HepG2 (cell line): Measurements from ENCODE around the gene CCDC177. TPM values are rescaled to one million over a fixed set of nuclear protein-coding genes. Genes with fewer than 3 reads are reported as not detected.

Experiments
- FOXA1 ChIP-seq, 2 experiments: fragments of 450-650 bp in 1 of 2; sonication (generic) in 1 of 2; formaldehyde crosslinking in 1 of 2; IDR thresholded peaks; 2 replicates each; pipeline versions ENCODE4 v1.4.0 to v1.6.1; 2016 to 2020; ENCODE audit warnings: missing genetic modification reagents in 1 of 2
- GABPA ChIP-seq, 2 experiments: IDR thresholded peaks; 2 replicates each; pipeline ENCODE4 v1.6.1; 2011 to 2016; ENCODE audit warnings: low read depth in 2 of 2, low read length in 1 of 2, missing biosample characterization in 1 of 2, missing genetic modification characterization in 1 of 2
- HOXA3 ChIP-seq: sonication (generic); formaldehyde crosslinking; IDR thresholded peaks from 2 replicates; pipeline ENCODE4 v1.5.0; 2020; ENCODE audit warnings: missing genetic modification reagents
- ZMYM3 ChIP-seq: sonication (generic); formaldehyde crosslinking; IDR thresholded peaks from 2 replicates; pipeline ENCODE4 v1.5.1; 2020; ENCODE audit warnings: mild to moderate bottlenecking, missing genetic modification reagents
- ZNF570 ChIP-seq: sonication (generic); formaldehyde crosslinking; IDR thresholded peaks from 2 replicates; pipeline ENCODE4 v1.4.0; 2020; ENCODE audit warnings: mild to moderate bottlenecking, missing genetic modification reagents, borderline replicate concordance
- ZNF616 ChIP-seq: sonication (generic); formaldehyde crosslinking; IDR thresholded peaks from 2 replicates; pipeline ENCODE4 v1.5.0; 2020; ENCODE audit warnings: low read depth, mild to moderate bottlenecking, missing genetic modification reagents
- polyA plus RNA-seq, 8 experiments: library from polyadenylated mRNA; depleted of rRNA in 3 of 8; stranded (reverse) in 7 of 8; unstranded in 1 of 8; fragments of >200 nt; fragmentation: Illumina TruSeq in 4 of 8; extraction: Trizol in 4 of 8; gene quantifications; 2 replicates each; pipeline versions ENCODE4 v1.2.1 to v1.2.3, GENCODE V29; 2011 to 2016; ENCODE audit warnings: low read depth in 4 of 8, missing spikeins in 1 of 8, mixed read lengths in 1 of 8; ENCODE audit not compliant: insufficient read depth in 1 of 8
- total RNA-seq, 5 experiments: library from RNA; depleted of rRNA; stranded (reverse); fragments of >200 nt; fragmentation: Illumina TruSeq; extraction: Trizol; gene quantifications; 2 replicates each; pipeline ENCODE4 v1.2.3, GENCODE V29; 2016; ENCODE audit warnings: low read depth in 1 of 5
- TF ChIP-seq, protein P1 (sequence below), 2 experiments: sonication (generic) in 1 of 2; formaldehyde crosslinking in 1 of 2; IDR thresholded peaks; 2 replicates each; pipeline versions ENCODE4 v1.6.1 to v1.9.0; 2014 to 2022; ENCODE audit warnings: antibody characterized with exemption in 1 of 2, borderline replicate concordance in 1 of 2, inconsistent platforms in 1 of 2, low read depth in 1 of 2, missing genetic modification reagents in 1 of 2
- TF ChIP-seq, protein P2 (sequence below), 2 experiments: sonication (generic) in 1 of 2; formaldehyde crosslinking in 1 of 2; IDR thresholded peaks; 2 replicates each; pipeline versions ENCODE4 v1.4.0 to v1.6.1; 2016 to 2020; ENCODE audit warnings: borderline replicate concordance in 1 of 2, low read depth in 1 of 2, mild to moderate bottlenecking in 1 of 2, missing genetic modification reagents in 1 of 2

The CCDC177 gene
- total and polyA plus RNA-seq, 2 of the 13 experiments (the other 11 are each of a cell fraction or from before 2014, with no cell fraction given), result not detected

DNA sequence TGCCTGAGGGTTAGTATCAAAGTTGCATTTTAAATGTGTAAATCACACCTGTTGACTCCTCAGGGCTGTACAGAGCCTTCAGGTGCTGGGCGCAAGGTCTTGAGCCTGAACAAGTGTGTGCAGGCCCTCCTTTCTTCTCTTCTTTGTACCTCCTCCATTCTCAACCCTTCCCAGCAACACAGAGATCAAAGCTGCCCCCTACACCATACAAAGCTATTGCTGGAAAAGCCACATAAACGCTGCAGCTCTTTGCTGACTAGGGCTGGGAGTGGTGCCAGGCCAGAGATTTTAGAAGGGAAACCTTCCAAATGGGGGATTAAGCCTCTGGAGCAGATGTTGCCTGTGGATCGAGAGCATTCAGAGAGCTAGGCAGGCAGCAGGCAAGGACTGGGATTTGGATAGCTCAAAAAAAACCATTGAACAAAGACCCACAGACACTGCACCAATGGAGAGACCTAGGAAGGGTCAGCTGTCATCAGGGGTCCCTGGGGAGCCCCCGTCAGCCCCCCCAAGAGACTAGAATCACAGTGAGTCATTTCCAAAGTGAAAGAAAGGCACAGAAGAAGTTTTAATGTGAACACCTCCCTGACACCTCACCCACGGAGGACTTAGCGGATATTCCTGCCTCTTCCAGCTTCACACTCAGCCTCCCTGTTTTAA, 18.5 kb upstream of the CCDC177 start (continued):
- TF ChIP-seq ZNF570 (no peak), HOXA3 (CRISPR knock-in tag) (no peak), ZNF616 (CRISPR knock-in tag) (no peak), FOXA1 (IDR thresholded peaks at IDR 0.05) (no peak), FOXA1 (CRISPR knock-in tag; IDR thresholded peaks at IDR 0.05) (no peak), ZMYM3 (no peak), GABPA (IDR thresholded peaks at IDR 0.05; ENCODE audit: low read depth, low read length) (no peak), GABPA (CRISPR knock-in tag; IDR thresholded peaks at IDR 0.05; ENCODE audit: low read depth) (no peak)
- TF ChIP-seq, protein P1, sequence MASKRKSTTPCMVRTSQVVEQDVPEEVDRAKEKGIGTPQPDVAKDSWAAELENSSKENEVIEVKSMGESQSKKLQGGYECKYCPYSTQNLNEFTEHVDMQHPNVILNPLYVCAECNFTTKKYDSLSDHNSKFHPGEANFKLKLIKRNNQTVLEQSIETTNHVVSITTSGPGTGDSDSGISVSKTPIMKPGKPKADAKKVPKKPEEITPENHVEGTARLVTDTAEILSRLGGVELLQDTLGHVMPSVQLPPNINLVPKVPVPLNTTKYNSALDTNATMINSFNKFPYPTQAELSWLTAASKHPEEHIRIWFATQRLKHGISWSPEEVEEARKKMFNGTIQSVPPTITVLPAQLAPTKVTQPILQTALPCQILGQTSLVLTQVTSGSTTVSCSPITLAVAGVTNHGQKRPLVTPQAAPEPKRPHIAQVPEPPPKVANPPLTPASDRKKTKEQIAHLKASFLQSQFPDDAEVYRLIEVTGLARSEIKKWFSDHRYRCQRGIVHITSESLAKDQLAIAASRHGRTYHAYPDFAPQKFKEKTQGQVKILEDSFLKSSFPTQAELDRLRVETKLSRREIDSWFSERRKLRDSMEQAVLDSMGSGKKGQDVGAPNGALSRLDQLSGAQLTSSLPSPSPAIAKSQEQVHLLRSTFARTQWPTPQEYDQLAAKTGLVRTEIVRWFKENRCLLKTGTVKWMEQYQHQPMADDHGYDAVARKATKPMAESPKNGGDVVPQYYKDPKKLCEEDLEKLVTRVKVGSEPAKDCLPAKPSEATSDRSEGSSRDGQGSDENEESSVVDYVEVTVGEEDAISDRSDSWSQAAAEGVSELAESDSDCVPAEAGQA (IDR thresholded peaks at IDR 0.05; ENCODE audit: low read depth), result no peak
- TF ChIP-seq, protein P1 (CRISPR knock-in tag; IDR thresholded peaks at IDR 0.05; ENCODE audit: borderline replicate concordance), result no peak
- TF ChIP-seq, protein P2, sequence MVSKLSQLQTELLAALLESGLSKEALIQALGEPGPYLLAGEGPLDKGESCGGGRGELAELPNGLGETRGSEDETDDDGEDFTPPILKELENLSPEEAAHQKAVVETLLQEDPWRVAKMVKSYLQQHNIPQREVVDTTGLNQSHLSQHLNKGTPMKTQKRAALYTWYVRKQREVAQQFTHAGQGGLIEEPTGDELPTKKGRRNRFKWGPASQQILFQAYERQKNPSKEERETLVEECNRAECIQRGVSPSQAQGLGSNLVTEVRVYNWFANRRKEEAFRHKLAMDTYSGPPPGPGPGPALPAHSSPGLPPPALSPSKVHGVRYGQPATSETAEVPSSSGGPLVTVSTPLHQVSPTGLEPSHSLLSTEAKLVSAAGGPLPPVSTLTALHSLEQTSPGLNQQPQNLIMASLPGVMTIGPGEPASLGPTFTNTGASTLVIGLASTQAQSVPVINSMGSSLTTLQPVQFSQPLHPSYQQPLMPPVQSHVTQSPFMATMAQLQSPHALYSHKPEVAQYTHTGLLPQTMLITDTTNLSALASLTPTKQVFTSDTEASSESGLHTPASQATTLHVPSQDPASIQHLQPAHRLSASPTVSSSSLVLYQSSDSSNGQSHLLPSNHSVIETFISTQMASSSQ (IDR thresholded peaks at IDR 0.05; ENCODE audit: low read depth), result no peak
- TF ChIP-seq, protein P2 (CRISPR knock-in tag; IDR thresholded peaks at IDR 0.05; ENCODE audit: borderline replicate concordance), result no peak
- TF ChIP-seq, all 625 proteins: peak for 0
